ENCODE data around the gene LMOD2. TPM values are rescaled to one million over a fixed set of nuclear protein-coding genes. Genes with fewer than 3 reads are reported as not detected.

Gene LMOD2
- total and polyA plus RNA-seq, 10 of the 15 experiments (the other 5 are each of a cell fraction or from before 2014, with no cell fraction given), result not detected

DNA sequence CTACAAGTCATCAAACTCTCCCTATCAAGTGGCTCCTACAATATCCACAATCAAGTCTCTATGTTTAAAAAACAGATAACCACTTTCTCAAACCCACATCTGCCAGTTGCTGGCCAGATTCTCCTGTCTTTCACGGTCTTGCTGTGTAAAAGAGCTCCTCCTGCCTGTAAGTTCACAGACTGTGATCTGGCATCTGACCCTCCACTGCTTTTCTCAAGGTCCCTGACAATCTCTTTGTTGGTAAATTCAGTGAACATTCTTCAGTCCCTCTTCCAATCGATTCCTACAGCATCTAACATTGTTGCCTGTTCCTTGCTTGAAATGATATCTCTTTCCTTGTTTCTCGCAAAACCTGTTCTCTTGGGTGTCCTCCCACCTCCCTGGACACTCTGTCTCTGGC lies 18.5 kb upstream of the LMOD2 start:
- no peak overlapping the region for H3K4me2 ChIP-seq (ENCODE audit: control insufficient read depth, insufficient read depth)
- no peaks in the 10 kb centered on the region for H3K36me3 ChIP-seq (ENCODE audit: control insufficient read depth in 2 of 2, insufficient read depth in 2 of 2, low read length in 1 of 2)
- 11% methylated on average over 3 of the region's 3 CpGs for WGBS (ENCODE audit: insufficient coverage, insufficient replicate concordance, low lambda C conversion rate, missing lambda C conversion rate)
- POLR2A ChIA-PET, result interaction anchor here (0.5 to 0.6 kb wide), 2 partner anchors 281 to 909 kb away, joined by 3 to 7 read pairs; no protein-coding TSS in a partner anchor
- H3K27me3 ChIP-seq (replicated peaks in 1 of 2; ENCODE audit: control insufficient read depth in 2 of 2, insufficient read depth in 2 of 2, low read length in 1 of 2), result no peaks in the 10 kb centered on the region; a peak in 1 of 4 replicates
- in situ Hi-C loops (cut with MboI), result no loop called here
- H3K4me3 ChIP-seq, result no peak overlapping the region
- no peak overlapping the region for H3K27ac ChIP-seq (ENCODE audit: control insufficient read depth, insufficient read depth)
- intact Hi-C loops (cut with micrococcal nuclease; ENCODE audit: unreplicated experiment), result loop anchor here (5.0 kb wide), 1 partner anchor 230 kb away; no protein-coding TSS in a partner anchor
- no peaks in the 10 kb centered on the region for H3K4me1 ChIP-seq (ENCODE audit: control insufficient read depth, insufficient read depth, low read length)
- no peaks in the 10 kb centered on the region for H4K20me1 ChIP-seq (ENCODE audit: control insufficient read depth, insufficient read depth)
- ATAC-seq (no peak), FAIRE-seq (no peak), DNase-seq (ENCODE audit: low read depth, low spot score) (no peak)
- RAD21 ChIA-PET (ENCODE audit: unreplicated experiment), result interaction anchor here (1.2 to 1.5 kb wide), 2 partner anchors 229 to 235 kb away, joined by 5 read pairs; no protein-coding TSS in a partner anchor
- CTCF ChIA-PET, result interaction anchor here (0.9 to 3.2 kb wide), 5 partner anchors 8 to 235 kb away, joined by 3 to 25 read pairs (median 7); no protein-coding TSS in a partner anchor
- no peak overlapping the region for H2AFZ ChIP-seq (ENCODE audit: control insufficient read depth, low read depth, low read length)
- no peak overlapping the region for H3K9ac ChIP-seq (ENCODE audit: control insufficient read depth, insufficient read depth, low read length)
- BruUV-seq (replicated peaks), result no TSS peak
- H3K79me2 ChIP-seq (ENCODE audit: control insufficient read depth, insufficient read depth, low read length), result no peaks in the 10 kb centered on the region
- SMC1A ChIA-PET (ENCODE audit: uncharacterized antibody, unreplicated experiment), result interaction anchor here (1.4 to 3.5 kb wide), 4 partner anchors 13 to 235 kb away, joined by 4 to 14 read pairs (median 7); no protein-coding TSS in a partner anchor
- no peak for TF ChIP-seq DPF2 (IDR thresholded peaks at IDR 0.05)
- no peak for TF ChIP-seq MTA2 (IDR thresholded peaks at IDR 0.05; ENCODE audit: low read depth)
- no peak for TF ChIP-seq POLR2A (IDR thresholded peaks at IDR 0.05; ENCODE audit: low read depth, low read length)
- TF ChIP-seq ZNF217 (IDR thresholded peaks at IDR 0.05), result no peak
- TF ChIP-seq WRNIP1 (IDR thresholded peaks at IDR 0.05; ENCODE audit: borderline replicate concordance, low read depth, low read length), result no peak
- TF ChIP-seq RBBP5 (conservative IDR thresholded peaks at IDR 0.05), result no peak
- TF ChIP-seq, protein P1, sequence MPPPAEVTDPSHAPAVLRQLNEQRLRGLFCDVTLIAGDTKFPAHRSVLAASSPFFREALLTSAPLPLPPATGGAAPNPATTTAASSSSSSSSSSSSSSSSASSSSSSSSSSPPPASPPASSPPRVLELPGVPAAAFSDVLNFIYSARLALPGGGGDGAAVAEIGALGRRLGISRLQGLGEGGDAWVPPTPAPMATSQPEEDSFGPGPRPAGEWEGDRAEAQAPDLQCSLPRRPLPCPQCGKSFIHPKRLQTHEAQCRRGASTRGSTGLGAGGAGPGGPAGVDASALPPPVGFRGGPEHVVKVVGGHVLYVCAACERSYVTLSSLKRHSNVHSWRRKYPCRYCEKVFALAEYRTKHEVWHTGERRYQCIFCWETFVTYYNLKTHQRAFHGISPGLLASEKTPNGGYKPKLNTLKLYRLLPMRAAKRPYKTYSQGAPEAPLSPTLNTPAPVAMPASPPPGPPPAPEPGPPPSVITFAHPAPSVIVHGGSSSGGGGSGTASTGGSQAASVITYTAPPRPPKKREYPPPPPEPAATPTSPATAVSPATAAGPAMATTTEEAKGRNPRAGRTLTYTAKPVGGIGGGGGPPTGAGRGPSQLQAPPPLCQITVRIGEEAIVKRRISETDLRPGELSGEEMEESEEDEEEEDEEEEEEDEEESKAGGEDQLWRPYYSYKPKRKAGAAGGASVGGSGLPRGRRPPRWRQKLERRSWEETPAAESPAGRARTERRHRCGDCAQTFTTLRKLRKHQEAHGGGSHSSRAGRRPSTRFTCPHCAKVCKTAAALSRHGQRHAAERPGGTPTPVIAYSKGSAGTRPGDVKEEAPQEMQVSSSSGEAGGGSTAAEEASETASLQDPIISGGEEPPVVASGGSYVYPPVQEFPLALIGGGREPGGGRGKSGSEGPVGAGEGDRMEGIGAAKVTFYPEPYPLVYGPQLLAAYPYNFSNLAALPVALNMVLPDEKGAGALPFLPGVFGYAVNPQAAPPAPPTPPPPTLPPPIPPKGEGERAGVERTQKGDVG (CRISPR knock-in tag; IDR thresholded peaks at IDR 0.05), result no peak
- TF ChIP-seq, protein P2, sequence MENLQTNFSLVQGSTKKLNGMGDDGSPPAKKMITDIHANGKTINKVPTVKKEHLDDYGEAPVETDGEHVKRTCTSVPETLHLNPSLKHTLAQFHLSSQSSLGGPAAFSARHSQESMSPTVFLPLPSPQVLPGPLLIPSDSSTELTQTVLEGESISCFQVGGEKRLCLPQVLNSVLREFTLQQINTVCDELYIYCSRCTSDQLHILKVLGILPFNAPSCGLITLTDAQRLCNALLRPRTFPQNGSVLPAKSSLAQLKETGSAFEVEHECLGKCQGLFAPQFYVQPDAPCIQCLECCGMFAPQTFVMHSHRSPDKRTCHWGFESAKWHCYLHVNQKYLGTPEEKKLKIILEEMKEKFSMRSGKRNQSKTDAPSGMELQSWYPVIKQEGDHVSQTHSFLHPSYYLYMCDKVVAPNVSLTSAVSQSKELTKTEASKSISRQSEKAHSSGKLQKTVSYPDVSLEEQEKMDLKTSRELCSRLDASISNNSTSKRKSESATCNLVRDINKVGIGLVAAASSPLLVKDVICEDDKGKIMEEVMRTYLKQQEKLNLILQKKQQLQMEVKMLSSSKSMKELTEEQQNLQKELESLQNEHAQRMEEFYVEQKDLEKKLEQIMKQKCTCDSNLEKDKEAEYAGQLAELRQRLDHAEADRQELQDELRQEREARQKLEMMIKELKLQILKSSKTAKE (IDR thresholded peaks at IDR 0.05; ENCODE audit: low read depth, poor library complexity, severe bottlenecking), result no peak
- no peak for TF ChIP-seq FOXK2 (IDR thresholded peaks at IDR 0.05)
- TF ChIP-seq, protein P3, sequence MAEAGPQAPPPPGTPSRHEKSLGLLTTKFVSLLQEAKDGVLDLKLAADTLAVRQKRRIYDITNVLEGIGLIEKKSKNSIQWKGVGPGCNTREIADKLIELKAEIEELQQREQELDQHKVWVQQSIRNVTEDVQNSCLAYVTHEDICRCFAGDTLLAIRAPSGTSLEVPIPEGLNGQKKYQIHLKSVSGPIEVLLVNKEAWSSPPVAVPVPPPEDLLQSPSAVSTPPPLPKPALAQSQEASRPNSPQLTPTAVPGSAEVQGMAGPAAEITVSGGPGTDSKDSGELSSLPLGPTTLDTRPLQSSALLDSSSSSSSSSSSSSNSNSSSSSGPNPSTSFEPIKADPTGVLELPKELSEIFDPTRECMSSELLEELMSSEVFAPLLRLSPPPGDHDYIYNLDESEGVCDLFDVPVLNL (IDR thresholded peaks at IDR 0.05; ENCODE audit: low read depth, low read length), result no peak
- TF ChIP-seq, protein P4, sequence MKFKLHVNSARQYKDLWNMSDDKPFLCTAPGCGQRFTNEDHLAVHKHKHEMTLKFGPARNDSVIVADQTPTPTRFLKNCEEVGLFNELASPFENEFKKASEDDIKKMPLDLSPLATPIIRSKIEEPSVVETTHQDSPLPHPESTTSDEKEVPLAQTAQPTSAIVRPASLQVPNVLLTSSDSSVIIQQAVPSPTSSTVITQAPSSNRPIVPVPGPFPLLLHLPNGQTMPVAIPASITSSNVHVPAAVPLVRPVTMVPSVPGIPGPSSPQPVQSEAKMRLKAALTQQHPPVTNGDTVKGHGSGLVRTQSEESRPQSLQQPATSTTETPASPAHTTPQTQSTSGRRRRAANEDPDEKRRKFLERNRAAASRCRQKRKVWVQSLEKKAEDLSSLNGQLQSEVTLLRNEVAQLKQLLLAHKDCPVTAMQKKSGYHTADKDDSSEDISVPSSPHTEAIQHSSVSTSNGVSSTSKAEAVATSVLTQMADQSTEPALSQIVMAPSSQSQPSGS (IDR thresholded peaks at IDR 0.05; ENCODE audit: low read length), result no peak
- TF ChIP-seq TBL1XR1 (IDR thresholded peaks at IDR 0.05; ENCODE audit: low read depth, low read length), result no peak
- TF ChIP-seq KLF5 (IDR thresholded peaks at IDR 0.05; ENCODE audit: partially characterized antibody), result no peak
- TF ChIP-seq CBX3 (IDR thresholded peaks at IDR 0.05; ENCODE audit: borderline replicate concordance, low read depth), result no peak
- TF ChIP-seq ZNF24 (IDR thresholded peaks at IDR 0.05), result no peak
- TF ChIP-seq CBX5 (IDR thresholded peaks at IDR 0.05; ENCODE audit: low read depth), result no peak
- no peaks in the 10 kb centered on the region for H3K9me3 ChIP-seq (replicated peaks; ENCODE audit: control insufficient read depth, insufficient read depth, low read length)

Measured in GM12878 (cell line).